HPDE6-E6E7 (cell line): ENCODE data around the gene TOPAZ1.
A peak's percentile ranks its signal among the peaks of the same experiment; 100 is the strongest.
"Not testable (repeated sequence)": the region's sequence is repeated elsewhere in the genome, so short reads cannot be mapped to it uniquely, and the experiment has no call there.

ENCODE experiments used
- DNase-seq: peaks from one replicate; pipeline ENCODE4 v3.0.0; 2011; ENCODE audit warnings: missing footprints; ENCODE audit errors: extremely low spot score

Gene TOPAZ1

DNA sequence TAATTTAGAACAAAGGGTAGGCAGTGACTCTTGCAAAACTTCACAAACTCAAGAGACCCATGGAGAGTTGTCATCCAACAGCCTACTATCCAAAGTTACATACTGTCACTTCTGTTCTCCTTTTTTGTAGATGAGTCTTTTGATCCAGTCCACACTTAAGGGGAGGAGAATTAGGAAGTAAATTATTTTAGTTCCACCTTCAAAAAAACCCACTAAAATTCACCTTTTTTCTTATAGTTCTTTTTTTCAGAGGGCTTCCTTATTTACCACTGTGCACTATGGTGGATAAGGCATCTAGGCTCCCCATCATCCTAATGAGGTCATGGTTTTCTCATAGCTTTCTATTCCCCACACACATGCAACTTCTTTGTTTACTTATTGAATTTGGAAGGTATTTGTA lies 88.3 kb downstream of the TOPAZ1 start:
- no peak for DNase-seq

- no peak for DNase-seq
These were observed 88.8 kb downstream of the TOPAZ1 start for GRCh38 chr3:44330444-44330843.

DNA sequence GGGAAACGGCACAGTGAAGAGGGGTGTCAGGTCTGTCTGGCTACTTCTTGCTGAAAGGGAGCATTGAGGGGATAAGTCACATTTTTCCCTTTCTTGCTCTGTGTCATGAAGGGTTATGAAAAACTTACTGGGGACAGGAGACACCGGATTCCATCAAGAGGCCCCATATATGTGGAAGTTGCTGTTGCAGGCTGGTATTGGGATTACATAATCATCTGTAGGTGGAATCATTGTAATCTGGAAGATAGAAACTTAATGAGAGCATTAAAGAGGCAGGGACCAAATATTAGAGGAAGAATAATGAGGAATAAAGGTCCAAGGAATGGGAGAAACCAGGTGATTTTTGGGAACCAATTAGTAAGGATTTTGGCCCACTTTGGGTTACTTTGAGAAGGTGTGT lies 92.6 kb downstream of the TOPAZ1 start:
- DNase-seq: no peak

- no peak for DNase-seq
These were observed 95.6 kb downstream of the TOPAZ1 start for GRCh38 chr3:44337248-44337785.

GRCh38 chr3:44338010-44338827 lies 96.5 kb downstream of the TOPAZ1 start, which contains the start of gene TCAIM:
TCAIM (plus strand) TSS chr3:44338766; CDS start chr3:44354783, 16,017 bp downstream.
- peak; percentile 83 for DNase-seq

DNA sequence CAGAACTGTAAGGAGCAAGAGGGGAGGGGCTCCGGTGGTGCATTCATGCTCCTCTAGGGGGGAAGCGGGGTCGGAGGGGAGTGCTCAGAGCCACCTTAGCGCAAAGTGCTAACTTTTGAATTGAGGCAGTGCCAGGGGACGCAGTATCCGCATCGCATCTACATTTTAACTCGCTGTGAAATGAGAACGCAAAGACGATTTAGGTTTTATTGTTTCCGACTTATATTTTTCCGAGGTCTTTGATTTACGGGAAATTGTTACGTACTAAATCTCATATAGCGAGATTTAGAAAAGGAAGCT lies 97.1 kb downstream of the TOPAZ1 start:
- DNase-seq: no peak

DNA sequence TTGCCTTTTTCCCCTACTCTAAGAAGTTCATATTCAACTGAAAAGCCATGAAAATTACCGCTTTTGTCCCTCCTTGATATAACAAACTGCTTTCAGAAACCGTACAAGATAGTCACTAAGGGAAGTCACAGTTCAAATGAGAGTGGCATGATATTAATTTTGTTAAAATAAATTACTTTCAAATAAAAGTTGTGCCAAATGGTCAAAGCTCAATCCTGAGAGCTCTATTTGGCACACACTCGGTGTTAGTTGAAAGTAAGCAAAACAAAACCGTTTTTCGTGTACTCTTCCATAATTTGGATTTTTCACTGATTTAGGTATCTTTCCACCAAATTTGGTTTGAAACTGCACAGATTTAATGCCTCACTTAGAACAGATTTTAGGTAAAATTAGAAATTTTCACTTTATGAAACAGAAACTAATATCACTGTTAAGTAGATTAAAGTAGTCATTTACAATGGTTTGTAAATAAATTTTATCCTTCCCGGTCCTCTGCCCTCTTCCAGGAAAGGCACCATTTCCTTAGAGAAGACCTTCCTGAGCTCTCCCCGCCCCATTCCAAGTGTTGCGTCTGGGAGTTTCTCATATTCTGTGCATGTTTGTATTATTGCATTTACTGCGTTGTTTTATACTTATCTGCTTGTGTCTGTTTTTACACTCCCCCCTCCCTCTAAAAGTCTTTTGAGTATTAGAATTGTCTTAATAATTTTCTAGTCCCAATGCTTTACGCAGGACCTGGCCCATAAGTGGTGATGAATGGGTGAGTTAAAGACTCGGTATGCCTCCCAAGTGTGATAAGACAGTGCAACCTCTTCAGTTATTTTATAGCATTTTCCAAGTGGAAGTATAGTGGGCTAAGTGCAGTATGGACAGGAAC lies 97.7 kb downstream of the TOPAZ1 start:
- no peak for DNase-seq

DNA sequence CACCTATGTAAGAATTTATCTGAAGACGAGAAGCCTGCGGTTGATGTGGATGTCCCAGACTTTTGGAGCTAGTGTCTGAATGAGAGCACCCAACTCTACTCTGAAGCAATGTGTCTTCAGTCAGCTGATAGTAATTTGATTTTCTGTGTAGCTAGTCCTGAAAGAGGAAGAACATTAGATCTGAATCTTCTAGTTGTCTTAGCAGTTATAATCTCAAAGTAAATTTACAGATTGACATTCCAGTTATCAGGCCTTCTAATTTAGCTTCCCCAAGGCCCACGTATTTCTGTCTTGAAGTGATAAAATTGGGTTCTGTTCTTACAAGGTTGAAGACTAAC lies 98.3 kb downstream of the TOPAZ1 start:
- DNase-seq: no peak

- DNase-seq: no peak
These were observed 100.6 kb downstream of the TOPAZ1 start for GRCh38 chr3:44342176-44342790.

DNA sequence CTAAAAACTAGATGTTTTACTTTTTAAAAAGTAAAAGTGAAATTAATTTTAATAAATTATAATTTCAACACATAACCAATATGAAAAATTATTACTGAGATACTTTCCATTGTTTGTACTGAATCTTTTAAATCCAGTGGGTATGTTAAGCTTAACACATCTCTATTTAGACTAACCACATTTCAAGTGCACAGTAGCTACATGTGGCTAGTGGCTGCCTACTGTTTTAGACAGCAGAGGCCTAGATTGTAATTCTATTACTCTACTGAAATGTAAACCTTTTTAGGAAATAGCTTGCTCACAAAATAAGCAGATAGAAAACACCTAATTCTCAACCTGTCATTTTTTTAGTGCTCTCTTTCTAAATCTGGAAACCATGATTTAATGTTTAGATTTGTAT lies 101.7 kb downstream of the TOPAZ1 start:
- no peak for DNase-seq

DNA sequence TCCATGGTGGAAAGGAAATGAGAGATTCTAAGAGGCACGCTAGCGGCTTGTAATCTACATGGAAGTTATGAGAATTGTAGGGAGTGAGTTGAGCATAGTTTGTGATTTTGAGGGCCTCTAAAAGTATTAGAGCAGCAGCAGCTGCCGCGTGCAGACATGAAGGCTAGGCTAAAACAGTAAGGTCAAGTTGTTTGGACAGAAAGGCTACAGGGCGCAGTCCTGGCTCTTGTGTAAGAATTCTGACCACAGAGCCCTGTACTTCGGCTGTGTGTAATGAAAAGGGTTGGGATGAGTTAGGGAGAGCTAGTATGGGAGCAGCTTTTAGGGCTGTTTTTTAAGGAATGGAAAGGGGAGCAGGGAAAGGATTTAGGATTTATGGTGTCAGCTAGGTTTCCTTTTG lies 104.9 kb downstream of the TOPAZ1 start:
- not testable (repeated sequence) for DNase-seq

DNA sequence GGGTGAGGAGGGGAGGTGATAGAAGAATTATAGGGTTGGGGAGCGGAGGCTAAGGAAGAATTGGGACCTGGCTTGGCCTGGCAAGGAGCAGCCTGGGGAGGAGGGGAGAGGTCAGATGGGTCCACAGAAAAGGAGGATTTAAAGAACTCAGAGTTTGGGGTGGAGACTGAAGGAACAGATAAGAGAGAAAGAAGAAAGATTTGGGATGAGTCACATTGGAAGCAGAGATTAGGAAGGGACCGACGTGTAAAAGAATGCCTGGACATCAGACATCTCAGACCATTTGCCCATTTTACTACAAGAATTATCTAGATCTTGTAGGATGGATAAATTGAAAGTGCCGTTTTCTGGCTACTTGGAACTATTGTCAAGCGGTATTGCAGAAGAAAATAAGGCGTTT lies 107.3 kb downstream of the TOPAZ1 start:
- no peak for DNase-seq

DNA sequence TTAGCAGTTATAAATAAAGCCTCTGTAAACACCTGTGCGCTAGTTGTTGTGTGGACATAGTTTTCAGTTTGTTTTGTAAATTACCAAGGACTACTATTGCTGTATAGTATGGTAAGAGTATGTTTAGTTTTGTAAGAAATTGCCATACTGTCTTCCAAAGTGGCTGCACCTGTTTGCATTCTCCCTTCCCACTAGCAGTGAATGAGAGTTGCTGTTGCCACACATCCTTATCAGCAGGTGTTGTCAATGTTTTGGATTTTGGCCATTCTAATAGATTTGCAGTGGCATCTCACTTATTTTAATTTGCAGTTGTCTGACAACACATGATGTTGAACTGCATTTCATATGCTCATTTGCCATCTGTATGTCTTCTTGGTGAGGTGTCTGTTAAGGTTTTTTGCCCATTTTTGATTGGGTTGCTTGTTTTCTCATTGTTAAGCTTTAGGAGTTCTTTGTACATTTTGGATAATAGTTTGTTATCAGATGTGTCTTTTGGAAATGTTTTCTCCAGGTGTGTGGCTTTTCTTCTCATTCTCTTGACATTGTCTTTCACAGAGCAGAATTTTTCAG lies 111.8 kb downstream of the TOPAZ1 start:
- DNase-seq: no peak

- DNase-seq: peak; percentile 0
These were observed 113.8 kb downstream of the TOPAZ1 start for GRCh38 chr3:44355362-44356033.

DNA sequence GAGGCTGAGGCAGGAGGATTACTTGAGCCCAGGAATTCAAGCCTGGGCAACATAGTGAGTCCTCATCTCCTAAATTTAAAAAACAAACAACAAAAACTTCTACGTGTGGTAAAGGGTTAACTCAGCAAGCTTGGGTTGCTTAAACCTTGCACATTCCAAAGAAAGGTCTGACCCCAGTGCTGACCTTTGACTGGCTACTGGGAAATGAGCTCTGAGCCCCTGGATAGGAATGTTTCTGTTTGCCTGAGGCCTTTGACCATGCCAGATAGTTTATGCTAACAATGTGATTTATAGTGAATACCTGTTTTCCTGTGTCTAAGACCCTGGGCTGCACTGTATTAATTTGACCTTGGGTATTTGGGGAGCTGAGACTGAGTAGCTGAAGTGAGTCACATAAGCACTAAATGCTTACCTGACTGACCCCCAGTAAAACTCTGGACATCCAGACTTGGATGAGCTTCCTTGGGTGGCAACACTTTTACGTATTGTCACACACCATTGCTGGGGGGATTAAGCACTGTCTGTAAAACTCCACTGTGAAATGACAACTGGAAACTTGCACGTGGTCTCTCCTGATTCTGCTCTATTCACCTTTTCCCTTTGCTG lies 117.6 kb downstream of the TOPAZ1 start:
- DNase-seq: no peak

DNA sequence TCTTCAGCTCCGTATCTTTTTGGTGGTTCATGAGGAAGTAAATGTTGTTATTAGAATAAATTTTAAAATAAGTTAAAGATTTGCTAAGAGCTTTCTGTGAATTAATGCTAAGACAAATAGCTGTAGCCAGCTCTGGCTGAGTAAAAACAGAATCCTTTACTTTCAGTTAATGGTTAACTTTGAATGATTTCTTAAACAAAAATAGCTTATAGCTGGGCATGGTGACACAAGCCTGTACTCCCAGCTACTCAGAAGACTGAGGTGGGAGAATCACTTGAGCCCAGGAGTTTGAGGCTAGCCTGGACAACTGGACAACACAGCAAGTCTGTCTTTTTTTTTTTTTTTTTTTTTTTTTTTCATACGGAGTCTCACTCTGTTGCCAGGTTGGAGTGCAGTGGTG lies 121.9 kb downstream of the TOPAZ1 start:
- DNase-seq: no peak

- no peak for DNase-seq
These were observed 124.3 kb downstream of the TOPAZ1 start for GRCh38 chr3:44365952-44366351.

DNA sequence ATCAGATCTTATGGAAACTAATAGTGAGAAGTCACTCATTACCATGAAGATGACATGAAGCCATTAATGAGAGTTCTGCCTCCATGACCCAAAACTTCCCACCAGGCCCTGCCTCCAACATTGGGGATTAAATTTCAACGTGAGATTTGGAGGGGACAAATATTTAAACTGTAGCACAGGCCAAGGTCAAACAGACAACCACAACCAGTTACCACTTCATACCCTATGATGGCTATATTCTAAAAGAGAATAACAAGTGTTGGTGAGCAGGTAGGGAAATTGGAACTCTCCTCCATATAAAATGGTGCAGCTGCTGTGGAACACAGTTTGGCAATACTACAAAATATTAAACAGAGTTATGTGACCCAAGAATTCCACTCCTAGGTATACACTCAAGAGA lies 133.8 kb downstream of the TOPAZ1 start:
- DNase-seq: no peak
